Mesothelial cell of epicardium (in vitro differentiated cells): ENCODE results near the gene ALPK3. TPM values are rescaled to one million over a fixed set of nuclear protein-coding genes. Genes with fewer than 3 reads are reported as not detected.

Source experiments
- DNase-seq, 2 experiments: peaks; one replicate each; pipeline ENCODE4 v3.0.0; 2021; ENCODE audit warnings: low spot score in 2 of 2; ENCODE audit not compliant: unreplicated experiment in 2 of 2
- H3K27ac Mint-ChIP-seq: 2 replicates; pipeline ENCODE4 v1.8.0; 2021; ENCODE audit warnings: mixed read lengths
- H3K27me3 Mint-ChIP-seq: 2 replicates; pipeline ENCODE4 v1.8.0; 2021; ENCODE audit warnings: low read depth, mixed read lengths
- H3K36me3 Mint-ChIP-seq: 2 replicates; pipeline ENCODE4 v1.8.0; 2021; ENCODE audit warnings: mixed read lengths
- H3K4me1 Mint-ChIP-seq: 2 replicates; pipeline ENCODE4 v1.8.0; 2021; ENCODE audit warnings: mixed read lengths
- H3K4me3 Mint-ChIP-seq: 2 replicates; pipeline ENCODE4 v1.8.0; 2021; ENCODE audit warnings: mild to moderate bottlenecking, moderate library complexity, mixed read lengths
- H3K9me3 Mint-ChIP-seq: 2 replicates; pipeline ENCODE4 v1.8.0; 2021; ENCODE audit warnings: mixed read lengths
- CTCF ChIP-seq: fragments of 200-600 bp; sonication (generic); IDR thresholded peaks from one replicate; pipeline ENCODE4 v1.5.0; 2021; ENCODE audit warnings: antibody characterized with exemption; ENCODE audit not compliant: unreplicated experiment
- total RNA-seq: library from RNA; stranded (reverse); gene quantifications from 3 replicates; pipeline ENCODE4 v1.2.1, GENCODE V29; 2021

Gene ALPK3
- total RNA-seq, 1 donor from 2014 or later: 31.3 TPM

DNA sequence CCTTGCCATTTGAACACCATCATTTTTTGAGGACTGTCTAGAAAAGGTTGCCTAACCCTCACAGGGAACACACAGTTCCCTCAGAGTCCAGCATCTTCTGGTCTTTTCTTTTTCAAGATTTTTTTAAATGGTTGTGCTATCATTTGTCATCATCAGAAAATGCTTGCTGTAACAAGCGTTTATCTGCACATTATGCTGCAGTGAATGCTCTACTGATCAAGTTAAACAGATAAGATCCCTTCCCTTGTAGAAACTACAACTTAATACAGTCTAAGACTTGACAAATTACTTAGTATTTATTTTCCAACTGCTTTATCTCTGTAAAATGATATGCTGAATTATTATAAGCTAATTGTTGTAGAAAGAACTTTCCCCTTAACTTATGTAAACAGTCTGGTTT, 11.9 kb upstream of the ALPK3 start:
- Mint-ChIP-seq H3K4me1 (peaks cover 10% of the 10 kb centered on the region), H3K27me3 (no peaks in the 10 kb centered on the region), H3K36me3 (peaks cover 41% of the 10 kb centered on the region), H3K27ac (no peak overlapping the region), H3K4me3 (no peak overlapping the region), H3K9me3 (no peaks in the 10 kb centered on the region)
- TF ChIP-seq CTCF: no peak
- DNase-seq: no peak

DNA sequence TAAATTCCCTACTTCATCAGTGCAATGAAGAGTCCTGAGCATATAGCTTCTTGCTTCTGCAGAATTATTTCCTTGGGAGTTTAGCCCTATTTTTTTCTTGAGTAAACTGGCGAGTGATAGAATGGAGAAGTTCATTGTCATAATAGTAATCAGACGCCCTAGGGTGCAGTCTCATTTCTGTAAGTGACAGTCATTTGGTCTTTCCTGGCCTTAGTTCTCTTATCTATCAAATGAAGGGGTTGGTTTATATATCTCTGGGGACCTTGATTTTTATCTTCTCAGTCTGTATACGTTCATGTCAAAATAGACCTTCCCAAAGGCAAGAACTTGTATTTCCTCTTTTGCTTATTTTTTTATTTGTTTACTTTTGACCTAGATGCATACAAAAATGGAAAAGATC, 9.9 kb upstream of the ALPK3 start:
- Mint-ChIP-seq H3K27ac (no peak overlapping the region), H3K4me1 (peaks cover 10% of the 10 kb centered on the region), H3K27me3 (no peaks in the 10 kb centered on the region), H3K4me3 (no peak overlapping the region), H3K9me3 (no peaks in the 10 kb centered on the region), H3K36me3 (peaks cover 39% of the 10 kb centered on the region)
- no peak for DNase-seq
- TF ChIP-seq CTCF: no peak

DNA sequence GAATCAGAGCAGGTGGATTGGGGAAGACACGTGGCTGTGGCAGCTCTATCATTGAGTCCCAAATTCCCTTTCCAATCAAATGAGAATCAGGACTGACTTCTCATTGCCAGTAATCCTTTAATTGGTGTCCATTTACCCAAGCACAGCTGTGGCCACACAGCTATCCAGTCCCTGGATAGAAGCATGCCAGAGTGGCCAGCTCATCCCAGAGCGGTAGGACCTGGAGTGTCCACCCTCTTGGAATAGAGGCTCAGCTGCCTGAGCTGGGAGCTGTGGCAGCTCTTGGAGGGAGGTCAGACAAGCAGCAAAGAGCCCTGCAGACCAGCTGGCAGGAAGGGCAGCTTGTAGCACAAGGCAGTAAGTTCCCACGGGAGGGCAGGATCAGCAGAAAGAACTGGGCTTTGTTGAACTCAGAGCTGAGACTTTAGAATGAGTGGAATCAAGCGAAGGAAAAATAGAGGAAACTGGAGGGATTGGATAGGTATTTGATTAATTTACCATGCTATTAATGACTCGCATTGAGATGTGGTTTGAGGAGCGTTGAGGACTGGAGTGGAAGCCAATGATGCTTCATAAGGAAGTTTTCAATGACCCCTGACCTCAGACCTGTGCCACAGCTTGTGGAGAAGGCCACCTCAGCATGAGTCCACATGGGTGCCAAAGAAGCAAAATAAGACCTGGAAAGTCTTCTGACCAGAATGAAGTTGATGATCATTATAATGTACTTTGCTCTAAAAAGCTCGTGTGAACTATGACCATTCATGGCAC, 6.9 kb upstream of the ALPK3 start:
- DNase-seq: no peak
- Mint-ChIP-seq H3K27ac (no peak overlapping the region), H3K27me3 (no peaks in the 10 kb centered on the region), H3K9me3 (no peaks in the 10 kb centered on the region), H3K36me3 (peaks cover 24% of the 10 kb centered on the region), H3K4me1 (peaks cover 2% of the 10 kb centered on the region), H3K4me3 (no peak overlapping the region)
- no peak for TF ChIP-seq CTCF

- no peak for TF ChIP-seq CTCF
- Mint-ChIP-seq H3K4me1 (peaks cover 5% of the 10 kb centered on the region), H3K36me3 (peaks cover 24% of the 10 kb centered on the region), H3K9me3 (no peaks in the 10 kb centered on the region), H3K27me3 (no peaks in the 10 kb centered on the region), H3K27ac (no peak overlapping the region), H3K4me3 (no peak overlapping the region)
- DNase-seq: no peak
Measured at GRCh38 chr15:84811151-84811550, 6.0 kb upstream of the ALPK3 start.

DNA sequence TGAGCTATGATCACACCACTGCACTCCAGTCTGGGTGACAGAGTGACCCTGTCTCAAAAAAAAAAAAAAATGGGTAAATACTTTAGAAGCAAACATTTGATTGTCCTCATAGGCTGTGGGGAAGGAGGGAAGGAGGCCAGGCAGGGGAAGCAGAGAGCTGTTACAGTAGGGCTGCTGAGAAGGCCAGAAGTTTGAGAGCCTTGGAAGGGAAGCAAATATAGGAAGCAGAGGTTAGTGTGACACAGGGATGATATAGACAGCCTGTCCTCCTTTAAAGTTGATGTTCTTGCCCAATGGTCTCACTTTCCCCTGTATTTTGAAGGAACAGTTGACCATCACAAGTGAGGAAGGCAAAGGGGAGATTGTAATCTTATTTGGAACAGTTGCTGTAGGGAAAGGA, 5.3 kb upstream of the ALPK3 start:
- Mint-ChIP-seq H3K36me3 (peaks cover 21% of the 10 kb centered on the region), H3K27me3 (no peaks in the 10 kb centered on the region), H3K4me1 (peaks cover 8% of the 10 kb centered on the region), H3K27ac (no peak overlapping the region), H3K9me3 (no peaks in the 10 kb centered on the region), H3K4me3 (no peak overlapping the region)
- no peak for TF ChIP-seq CTCF
- no peak for DNase-seq
